ENCODE measurements around the gene MAPK13.

Gene MAPK13

DNA sequence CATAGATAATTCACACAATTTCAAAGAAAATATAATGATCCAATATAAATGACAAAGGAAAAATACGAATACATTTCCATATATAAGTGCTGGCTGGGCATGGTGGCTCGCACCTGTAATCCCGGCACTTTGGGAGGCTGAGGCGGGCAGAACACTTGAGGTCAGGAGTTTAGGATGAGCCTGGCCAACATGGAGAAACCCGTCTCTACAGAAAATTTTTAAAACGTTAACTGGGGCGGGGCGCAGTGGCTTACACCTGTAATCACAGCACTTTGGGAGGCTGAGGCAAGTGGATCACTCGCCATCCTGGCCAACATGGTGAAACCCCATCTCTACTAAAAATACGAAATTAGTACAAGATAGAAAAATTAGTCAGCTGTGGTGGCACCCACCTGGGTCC lies 14.9 kb upstream of the MAPK13 start:
- no peak for DNase-seq (ENCODE audit: low read depth in 1 of 2, low spot score in 1 of 2)
- peak overlapping the region; percentile 75 for H3K27ac ChIP-seq (replicated peaks)
- TF ChIP-seq, protein P1, sequence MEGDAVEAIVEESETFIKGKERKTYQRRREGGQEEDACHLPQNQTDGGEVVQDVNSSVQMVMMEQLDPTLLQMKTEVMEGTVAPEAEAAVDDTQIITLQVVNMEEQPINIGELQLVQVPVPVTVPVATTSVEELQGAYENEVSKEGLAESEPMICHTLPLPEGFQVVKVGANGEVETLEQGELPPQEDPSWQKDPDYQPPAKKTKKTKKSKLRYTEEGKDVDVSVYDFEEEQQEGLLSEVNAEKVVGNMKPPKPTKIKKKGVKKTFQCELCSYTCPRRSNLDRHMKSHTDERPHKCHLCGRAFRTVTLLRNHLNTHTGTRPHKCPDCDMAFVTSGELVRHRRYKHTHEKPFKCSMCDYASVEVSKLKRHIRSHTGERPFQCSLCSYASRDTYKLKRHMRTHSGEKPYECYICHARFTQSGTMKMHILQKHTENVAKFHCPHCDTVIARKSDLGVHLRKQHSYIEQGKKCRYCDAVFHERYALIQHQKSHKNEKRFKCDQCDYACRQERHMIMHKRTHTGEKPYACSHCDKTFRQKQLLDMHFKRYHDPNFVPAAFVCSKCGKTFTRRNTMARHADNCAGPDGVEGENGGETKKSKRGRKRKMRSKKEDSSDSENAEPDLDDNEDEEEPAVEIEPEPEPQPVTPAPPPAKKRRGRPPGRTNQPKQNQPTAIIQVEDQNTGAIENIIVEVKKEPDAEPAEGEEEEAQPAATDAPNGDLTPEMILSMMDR (IDR thresholded peaks at IDR 0.05; ENCODE audit: insufficient read depth, low read length), result no peak
- TF ChIP-seq GABPA (IDR thresholded peaks at IDR 0.05; ENCODE audit: low read depth), result no peak
- TF ChIP-seq SPI1 (IDR thresholded peaks at IDR 0.05; ENCODE audit: borderline replicate concordance, low read depth), result no peak
- TF ChIP-seq, protein P2, sequence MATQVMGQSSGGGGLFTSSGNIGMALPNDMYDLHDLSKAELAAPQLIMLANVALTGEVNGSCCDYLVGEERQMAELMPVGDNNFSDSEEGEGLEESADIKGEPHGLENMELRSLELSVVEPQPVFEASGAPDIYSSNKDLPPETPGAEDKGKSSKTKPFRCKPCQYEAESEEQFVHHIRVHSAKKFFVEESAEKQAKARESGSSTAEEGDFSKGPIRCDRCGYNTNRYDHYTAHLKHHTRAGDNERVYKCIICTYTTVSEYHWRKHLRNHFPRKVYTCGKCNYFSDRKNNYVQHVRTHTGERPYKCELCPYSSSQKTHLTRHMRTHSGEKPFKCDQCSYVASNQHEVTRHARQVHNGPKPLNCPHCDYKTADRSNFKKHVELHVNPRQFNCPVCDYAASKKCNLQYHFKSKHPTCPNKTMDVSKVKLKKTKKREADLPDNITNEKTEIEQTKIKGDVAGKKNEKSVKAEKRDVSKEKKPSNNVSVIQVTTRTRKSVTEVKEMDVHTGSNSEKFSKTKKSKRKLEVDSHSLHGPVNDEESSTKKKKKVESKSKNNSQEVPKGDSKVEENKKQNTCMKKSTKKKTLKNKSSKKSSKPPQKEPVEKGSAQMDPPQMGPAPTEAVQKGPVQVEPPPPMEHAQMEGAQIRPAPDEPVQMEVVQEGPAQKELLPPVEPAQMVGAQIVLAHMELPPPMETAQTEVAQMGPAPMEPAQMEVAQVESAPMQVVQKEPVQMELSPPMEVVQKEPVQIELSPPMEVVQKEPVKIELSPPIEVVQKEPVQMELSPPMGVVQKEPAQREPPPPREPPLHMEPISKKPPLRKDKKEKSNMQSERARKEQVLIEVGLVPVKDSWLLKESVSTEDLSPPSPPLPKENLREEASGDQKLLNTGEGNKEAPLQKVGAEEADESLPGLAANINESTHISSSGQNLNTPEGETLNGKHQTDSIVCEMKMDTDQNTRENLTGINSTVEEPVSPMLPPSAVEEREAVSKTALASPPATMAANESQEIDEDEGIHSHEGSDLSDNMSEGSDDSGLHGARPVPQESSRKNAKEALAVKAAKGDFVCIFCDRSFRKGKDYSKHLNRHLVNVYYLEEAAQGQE (IDR thresholded peaks at IDR 0.05; ENCODE audit: insufficient replicate concordance, low read depth), result no peak
- TF ChIP-seq POLR2AphosphoS5 (IDR thresholded peaks at IDR 0.05; ENCODE audit: low read depth), result no peak; the same call in 1 of the 2 replicates
- no peak overlapping the region for H3K4me3 ChIP-seq (replicated peaks; ENCODE audit: insufficient read depth, low read length)
- H3K27me3 ChIP-seq (ENCODE audit: insufficient read depth, poor library complexity, severe bottlenecking), result no peaks in the 10 kb centered on the region

DNA sequence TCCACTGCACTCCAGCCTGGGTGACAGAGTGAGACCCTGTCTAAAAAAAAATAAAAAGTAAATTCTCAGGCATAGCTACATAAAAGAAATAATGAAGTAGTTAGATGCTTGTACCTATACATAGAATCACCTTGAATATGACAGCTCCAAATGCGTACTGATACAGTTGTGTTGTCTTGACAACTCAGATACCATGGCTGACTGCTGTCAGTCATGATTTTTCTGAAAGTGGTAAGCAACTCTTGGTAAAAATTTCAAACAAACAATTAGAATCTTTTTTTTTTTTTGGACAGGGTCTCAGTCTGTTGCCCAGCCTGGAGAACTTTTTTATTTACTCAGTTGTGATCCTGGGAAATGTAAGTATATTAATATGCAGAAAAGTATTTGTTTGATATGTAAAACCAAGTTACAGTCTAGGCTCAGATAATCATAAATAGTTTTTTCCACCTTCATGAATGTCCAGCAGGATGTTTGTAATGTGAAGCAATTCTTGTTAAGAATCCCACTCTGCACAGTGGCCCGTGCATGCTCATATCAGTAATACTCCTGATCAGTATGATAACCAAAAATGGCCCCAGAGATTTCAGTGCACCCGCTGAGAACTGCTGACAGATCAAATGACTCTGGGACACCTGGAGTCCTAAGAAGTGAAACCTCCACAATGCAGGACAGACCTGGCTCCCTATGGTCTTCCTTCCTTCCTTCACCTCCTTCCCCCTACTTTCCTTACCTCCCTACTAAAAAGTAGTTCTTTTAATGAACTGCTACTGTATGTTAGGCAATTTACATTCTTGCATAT lies 14.0 kb upstream of the MAPK13 start:
- H3K27me3 ChIP-seq (ENCODE audit: insufficient read depth, poor library complexity, severe bottlenecking), result no peaks in the 10 kb centered on the region
- DNase-seq (ENCODE audit: low read depth in 1 of 2, low spot score in 1 of 2), result no peak
- TF ChIP-seq, protein P2 (IDR thresholded peaks at IDR 0.05; ENCODE audit: insufficient replicate concordance, low read depth), result no peak
- TF ChIP-seq SPI1 (IDR thresholded peaks at IDR 0.05; ENCODE audit: borderline replicate concordance, low read depth) (no peak), GABPA (IDR thresholded peaks at IDR 0.05; ENCODE audit: low read depth) (no peak), POLR2AphosphoS5 (IDR thresholded peaks at IDR 0.05; ENCODE audit: low read depth) (no peak)
- TF ChIP-seq, protein P1 (IDR thresholded peaks at IDR 0.05; ENCODE audit: insufficient read depth, low read length), result no peak
- H3K27ac ChIP-seq (replicated peaks), result 0 out of 2 replicates have a peak overlapping the region, but pooled peaks have one; percentile 14
- H3K4me3 ChIP-seq (replicated peaks; ENCODE audit: insufficient read depth, low read length), result no peak overlapping the region

GRCh38 chr6:36116943-36117342 lies 13.4 kb upstream of the MAPK13 start:
- Histone ChIP-seq H3K27ac (replicated peaks) (no peak overlapping the region), H3K27me3 (ENCODE audit: insufficient read depth, poor library complexity, severe bottlenecking) (no peaks in the 10 kb centered on the region), H3K4me3 (replicated peaks; ENCODE audit: insufficient read depth, low read length) (no peak overlapping the region)
- TF ChIP-seq, protein P1 (IDR thresholded peaks at IDR 0.05; ENCODE audit: insufficient read depth, low read length), result no peak
- TF ChIP-seq, protein P2 (IDR thresholded peaks at IDR 0.05; ENCODE audit: insufficient replicate concordance, low read depth), result no peak
- TF ChIP-seq POLR2AphosphoS5 (IDR thresholded peaks at IDR 0.05; ENCODE audit: low read depth) (no peak), SPI1 (IDR thresholded peaks at IDR 0.05; ENCODE audit: borderline replicate concordance, low read depth) (no peak), GABPA (IDR thresholded peaks at IDR 0.05; ENCODE audit: low read depth) (no peak)
- DNase-seq (ENCODE audit: low read depth in 1 of 2, low spot score in 1 of 2), result no peak

Data from HL-60 (cell line).